Measurements from ENCODE around the gene NCBP1. TPM values are rescaled to one million over a fixed set of nuclear protein-coding genes. Genes with fewer than 3 reads are reported as not detected.

The NCBP1 gene
- total RNA-seq, 1 donor from 2014 or later, result 52.1 TPM

- Mint-ChIP-seq H3K36me3 (ENCODE audit: unreplicated experiment) (no peaks in the 10 kb centered on the region), H3K4me1 (ENCODE audit: low read depth, unreplicated experiment) (no peaks in the 10 kb centered on the region), H3K4me3 (ENCODE audit: unreplicated experiment) (no peak overlapping the region), H3K9me3 (ENCODE audit: unreplicated experiment) (no peaks in the 10 kb centered on the region), H3K27me3 (ENCODE audit: unreplicated experiment) (no peaks in the 10 kb centered on the region), H3K27ac (ENCODE audit: unreplicated experiment) (no peak overlapping the region)
- DNase-seq, result no peak
- no peak for TF ChIP-seq CTCF (IDR thresholded peaks at IDR 0.05; ENCODE audit: partially characterized antibody, unreplicated experiment)
Measured at GRCh38 chr9:97670586-97670985, 37.0 kb downstream of the NCBP1 start.

DNA sequence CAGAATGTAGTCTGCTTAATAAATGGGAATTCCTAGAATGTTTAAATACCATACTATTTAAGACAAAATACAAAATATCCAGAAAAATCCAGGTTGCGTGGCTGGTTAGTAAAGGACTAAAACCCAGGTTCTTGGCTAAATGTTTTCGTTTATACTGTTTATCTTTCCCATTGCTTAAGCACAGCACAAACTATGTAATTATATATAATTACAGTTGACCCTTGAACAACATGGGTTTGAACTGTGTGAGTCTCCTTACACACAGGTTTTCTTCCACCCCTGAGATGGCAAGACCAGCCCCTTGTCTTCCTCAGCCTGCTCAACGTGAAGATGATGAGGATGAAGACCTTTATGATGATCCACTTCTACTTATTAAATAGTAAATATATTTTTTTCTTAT lies 38.8 kb downstream of the NCBP1 start:
- H3K9me3 Mint-ChIP-seq (ENCODE audit: unreplicated experiment), result no peaks in the 10 kb centered on the region
- H3K27ac Mint-ChIP-seq (ENCODE audit: unreplicated experiment), result no peak overlapping the region
- no peaks in the 10 kb centered on the region for H3K36me3 Mint-ChIP-seq (ENCODE audit: unreplicated experiment)
- no peak for DNase-seq
- no peak for TF ChIP-seq CTCF (IDR thresholded peaks at IDR 0.05; ENCODE audit: partially characterized antibody, unreplicated experiment)
- no peaks in the 10 kb centered on the region for H3K4me1 Mint-ChIP-seq (ENCODE audit: low read depth, unreplicated experiment)
- H3K4me3 Mint-ChIP-seq (ENCODE audit: unreplicated experiment), result no peak overlapping the region
- H3K27me3 Mint-ChIP-seq (ENCODE audit: unreplicated experiment), result no peaks in the 10 kb centered on the region

GRCh38 chr9:97673922-97674321 lies 40.3 kb downstream of the NCBP1 start:
- Mint-ChIP-seq H3K27ac (ENCODE audit: unreplicated experiment) (no peak overlapping the region), H3K36me3 (ENCODE audit: unreplicated experiment) (no peaks in the 10 kb centered on the region), H3K27me3 (ENCODE audit: unreplicated experiment) (no peaks in the 10 kb centered on the region), H3K4me3 (ENCODE audit: unreplicated experiment) (no peak overlapping the region), H3K4me1 (ENCODE audit: low read depth, unreplicated experiment) (no peaks in the 10 kb centered on the region), H3K9me3 (ENCODE audit: unreplicated experiment) (no peaks in the 10 kb centered on the region)
- no peak for TF ChIP-seq CTCF (IDR thresholded peaks at IDR 0.05; ENCODE audit: partially characterized antibody, unreplicated experiment)
- no peak for DNase-seq

GRCh38 chr9:97675655-97676054 lies 42.0 kb downstream of the NCBP1 start:
- no peak overlapping the region for H3K4me3 Mint-ChIP-seq (ENCODE audit: unreplicated experiment)
- no peak overlapping the region for H3K27ac Mint-ChIP-seq (ENCODE audit: unreplicated experiment)
- H3K4me1 Mint-ChIP-seq (ENCODE audit: low read depth, unreplicated experiment), result no peaks in the 10 kb centered on the region
- TF ChIP-seq CTCF (IDR thresholded peaks at IDR 0.05; ENCODE audit: partially characterized antibody, unreplicated experiment), result no peak
- no peaks in the 10 kb centered on the region for H3K27me3 Mint-ChIP-seq (ENCODE audit: unreplicated experiment)
- no peaks in the 10 kb centered on the region for H3K9me3 Mint-ChIP-seq (ENCODE audit: unreplicated experiment)
- DNase-seq, result no peak
- H3K36me3 Mint-ChIP-seq (ENCODE audit: unreplicated experiment), result no peaks in the 10 kb centered on the region

DNA sequence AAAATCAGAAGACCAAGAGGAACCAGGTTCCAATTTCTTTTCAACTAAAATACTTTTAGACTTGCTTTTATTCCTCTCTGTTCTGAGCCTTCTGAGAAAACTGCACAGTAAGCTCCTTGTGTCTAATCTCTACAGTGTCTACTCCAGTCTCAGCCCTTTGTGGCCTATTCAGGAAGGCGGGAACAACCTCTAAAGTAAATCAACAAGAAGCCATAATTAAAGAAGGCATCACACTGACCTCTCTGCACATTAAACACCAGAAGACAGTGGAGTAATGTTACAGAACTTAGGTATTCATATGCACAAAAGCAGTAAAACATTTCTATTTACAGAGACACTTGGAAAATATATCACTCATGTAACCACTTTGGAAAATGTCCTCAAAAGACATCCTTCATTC lies 48.6 kb downstream of the NCBP1 start:
- H3K9me3 Mint-ChIP-seq (ENCODE audit: unreplicated experiment), result no peaks in the 10 kb centered on the region
- no peak overlapping the region for H3K4me3 Mint-ChIP-seq (ENCODE audit: unreplicated experiment)
- no peak for TF ChIP-seq CTCF (IDR thresholded peaks at IDR 0.05; ENCODE audit: partially characterized antibody, unreplicated experiment)
- no peaks in the 10 kb centered on the region for H3K27me3 Mint-ChIP-seq (ENCODE audit: unreplicated experiment)
- DNase-seq, result no peak
- H3K27ac Mint-ChIP-seq (ENCODE audit: unreplicated experiment), result no peak overlapping the region
- H3K4me1 Mint-ChIP-seq (ENCODE audit: low read depth, unreplicated experiment), result no peaks in the 10 kb centered on the region
- no peaks in the 10 kb centered on the region for H3K36me3 Mint-ChIP-seq (ENCODE audit: unreplicated experiment)

Measured in glutamatergic neuron (in vitro differentiated cells).